CD4-positive, alpha-beta T cell treated with Interleukin-6 for 4 hours (primary cell): ENCODE measurements around the gene GFY.
A peak's percentile ranks its signal among the peaks of the same experiment; 100 is the strongest.
"Not testable (repeated sequence)": the region's sequence is repeated elsewhere in the genome, so short reads cannot be mapped to it uniquely, and the experiment has no call there.

ENCODE experiments used
- DNase-seq: peaks from one replicate; pipeline ENCODE4 v3.0.0-alpha.2; 2020; ENCODE audit warnings: mixed read lengths

GFY gene

DNA sequence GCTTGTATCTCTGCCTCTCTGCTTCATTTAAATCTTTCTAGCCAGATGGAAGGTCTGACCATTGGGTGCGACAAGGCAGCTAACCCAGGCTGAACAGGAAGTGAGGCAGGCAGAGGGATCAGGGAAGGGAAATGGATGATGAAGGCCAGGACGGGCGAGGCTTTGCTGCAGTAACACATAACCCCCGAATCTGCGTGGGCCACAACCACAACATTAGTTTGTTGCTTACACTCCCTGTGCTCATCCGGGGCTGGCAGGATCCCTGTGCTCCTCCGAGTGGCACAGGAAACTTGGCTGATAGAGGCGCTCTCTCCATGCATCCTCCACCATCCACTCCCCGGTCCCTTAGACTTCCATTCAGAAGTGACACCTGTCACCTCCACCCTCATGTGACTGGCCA is 47.7 kb downstream of the GFY start:
- DNase-seq: no peak

DNA sequence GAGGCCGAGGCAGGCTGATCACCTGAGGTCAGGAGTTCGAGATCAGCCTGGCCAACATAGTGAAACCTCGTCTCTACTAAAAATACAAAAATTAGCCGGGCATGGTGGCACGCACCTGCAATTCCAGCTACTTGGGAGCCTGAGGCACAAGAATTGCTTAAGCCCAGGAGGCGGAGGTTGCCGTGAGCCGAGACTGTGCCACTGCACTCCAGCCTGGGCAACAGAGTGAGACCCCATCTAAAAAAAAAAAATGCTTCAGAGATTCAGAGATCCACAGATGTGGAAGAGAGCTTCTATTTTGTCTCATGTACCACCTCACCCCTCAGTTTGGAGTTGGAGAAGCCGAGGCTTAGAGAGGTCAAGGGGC is 48.3 kb downstream of the GFY start:
- not testable (repeated sequence) for DNase-seq

DNA sequence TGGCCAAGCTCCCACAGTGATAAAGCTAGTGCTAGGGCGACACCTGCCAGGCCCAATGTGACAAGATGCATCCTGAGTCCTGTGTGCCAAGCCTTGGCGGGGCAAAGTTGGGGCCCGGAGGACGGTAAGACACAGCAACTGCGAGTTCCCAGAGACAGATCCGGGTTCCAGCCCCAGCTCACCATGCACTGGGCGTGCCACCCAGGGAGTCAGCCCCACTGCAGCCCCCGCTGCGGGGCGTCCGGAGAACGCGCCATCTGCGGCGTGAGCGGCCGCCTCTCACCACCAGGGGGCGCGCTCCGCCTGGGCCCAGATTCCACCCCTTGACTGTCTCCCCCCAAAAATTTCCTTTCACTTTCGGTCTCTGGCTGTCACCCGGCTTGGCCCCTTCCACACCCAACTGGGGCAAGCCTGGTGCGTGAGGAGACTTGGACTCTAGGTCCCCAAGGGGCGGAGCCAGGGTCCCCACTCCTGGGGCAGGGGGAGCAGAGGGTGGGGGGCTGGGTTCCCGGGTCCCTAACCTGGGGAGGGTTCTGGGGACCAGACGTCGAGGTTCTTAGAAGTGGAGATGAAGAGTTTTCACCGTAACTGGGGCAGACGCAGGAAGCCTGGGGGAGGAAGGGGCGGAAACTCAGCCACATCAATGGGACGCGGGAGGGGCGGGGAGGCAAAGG is 48.8 kb downstream of the GFY start, which contains the start of gene FLT3LG:
FLT3LG (plus strand) TSS at position 348 of the 674 bp plus-strand sequence. CDS start 425 bp downstream, outside the sequence.
- peak; percentile 97 for DNase-seq

DNA sequence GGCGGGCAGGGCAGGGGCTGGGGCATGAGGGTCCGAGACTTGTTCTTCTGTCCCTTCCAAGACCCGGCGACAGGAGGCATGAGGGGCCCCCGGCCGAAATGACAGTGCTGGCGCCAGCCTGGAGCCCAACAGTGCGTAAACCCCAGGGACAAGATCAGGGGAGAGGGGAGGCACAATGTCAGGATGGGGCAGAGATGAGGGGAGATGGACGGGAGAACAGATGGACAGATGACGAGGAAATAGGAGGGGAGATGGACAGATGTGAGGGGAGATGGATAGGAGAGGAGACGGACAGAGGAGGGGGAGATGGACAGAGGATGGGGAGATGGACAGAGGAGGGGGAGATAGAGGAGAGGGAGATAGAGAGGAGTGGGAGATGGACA is 49.3 kb downstream of the GFY start:
- DNase-seq: no peak

DNA sequence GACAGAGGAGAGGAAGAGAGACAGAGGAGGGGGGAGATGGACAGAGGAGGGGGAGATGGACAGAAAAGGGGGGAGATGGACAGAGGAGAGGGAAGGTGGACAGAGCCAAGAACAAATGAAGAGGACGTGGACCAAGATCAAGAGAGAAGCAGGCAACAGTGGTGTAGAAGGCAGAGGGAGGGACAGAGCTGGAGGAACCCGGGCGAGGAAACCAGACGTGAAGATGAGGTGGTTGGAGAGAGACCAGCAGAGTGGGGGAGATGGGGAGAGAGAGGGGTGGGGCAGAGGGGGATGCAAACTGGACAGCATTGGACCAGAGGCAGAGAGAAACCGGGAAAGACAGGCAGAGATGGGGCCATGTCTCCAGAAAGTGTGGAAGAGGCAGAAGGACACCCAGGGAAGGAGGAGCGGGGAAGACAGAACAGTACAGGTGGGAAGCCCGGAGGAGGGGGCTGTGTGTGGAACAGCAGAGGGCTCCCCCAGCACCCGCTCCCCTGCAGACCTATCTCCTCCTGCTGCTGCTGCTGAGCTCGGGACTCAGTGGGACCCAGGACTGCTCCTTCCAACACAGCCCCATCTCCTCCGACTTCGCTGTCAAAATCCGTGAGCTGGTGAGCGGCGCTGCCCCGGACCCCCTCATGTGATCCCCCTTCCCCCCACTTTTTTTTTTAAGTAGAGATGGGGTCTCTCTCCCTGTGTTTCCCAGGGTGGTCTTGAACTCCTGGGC is 50.2 kb downstream of the GFY start:
- DNase-seq: peak; percentile 37

DNA sequence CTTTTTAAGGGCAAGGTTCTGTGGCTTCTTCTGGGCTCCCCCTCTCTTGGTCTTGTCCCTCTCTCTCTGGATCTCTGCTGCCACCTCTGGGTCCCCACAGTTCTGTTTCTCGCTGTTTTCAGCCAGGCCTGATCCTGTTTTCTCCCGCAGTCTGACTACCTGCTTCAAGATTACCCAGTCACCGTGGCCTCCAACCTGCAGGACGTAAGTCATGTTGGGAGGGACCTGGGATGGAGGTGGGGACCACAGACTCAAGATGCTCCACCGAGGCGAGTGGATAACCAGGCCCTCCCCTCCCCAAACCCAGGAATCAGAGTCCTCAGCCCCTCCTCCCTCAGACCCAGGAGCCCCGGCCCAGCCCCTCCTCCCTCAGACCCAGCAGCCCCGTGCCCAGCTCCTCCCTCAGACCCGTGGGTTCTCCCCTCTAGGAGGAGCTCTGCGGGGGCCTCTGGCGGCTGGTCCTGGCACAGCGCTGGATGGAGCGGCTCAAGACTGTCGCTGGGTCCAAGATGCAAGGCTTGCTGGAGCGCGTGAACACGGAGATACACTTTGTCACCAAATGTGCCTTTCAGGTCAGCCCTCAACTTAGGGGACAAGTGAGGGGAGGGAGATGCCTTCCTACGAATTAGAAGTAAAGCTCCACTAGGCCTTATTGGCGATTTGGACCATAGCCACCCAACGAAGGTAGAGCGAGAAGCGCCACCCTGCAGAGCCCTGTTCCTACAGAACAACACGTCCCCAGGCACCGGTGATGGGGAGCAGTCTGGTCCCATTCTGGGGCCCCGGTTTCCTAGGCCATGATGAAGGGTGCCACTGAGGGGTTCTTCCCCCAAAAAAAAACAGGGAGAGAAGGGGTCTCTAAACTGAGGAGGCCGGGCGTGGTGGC is 51.0 kb downstream of the GFY start:
- DNase-seq: peak; percentile 79
